Measurements from ENCODE around the gene OR2M3. TPM values are rescaled to one million over a fixed set of nuclear protein-coding genes. Genes with fewer than 3 reads are reported as not detected.
A peak's percentile ranks its signal among the peaks of the same experiment; 100 is the strongest.
"Not testable (repeated sequence)": the region's sequence is repeated elsewhere in the genome, so short reads cannot be mapped to it uniquely, and the experiment has no call there.

Gene OR2M3
- total and polyA plus RNA-seq, 5 experiments from 2014 or later: not detected

DNA sequence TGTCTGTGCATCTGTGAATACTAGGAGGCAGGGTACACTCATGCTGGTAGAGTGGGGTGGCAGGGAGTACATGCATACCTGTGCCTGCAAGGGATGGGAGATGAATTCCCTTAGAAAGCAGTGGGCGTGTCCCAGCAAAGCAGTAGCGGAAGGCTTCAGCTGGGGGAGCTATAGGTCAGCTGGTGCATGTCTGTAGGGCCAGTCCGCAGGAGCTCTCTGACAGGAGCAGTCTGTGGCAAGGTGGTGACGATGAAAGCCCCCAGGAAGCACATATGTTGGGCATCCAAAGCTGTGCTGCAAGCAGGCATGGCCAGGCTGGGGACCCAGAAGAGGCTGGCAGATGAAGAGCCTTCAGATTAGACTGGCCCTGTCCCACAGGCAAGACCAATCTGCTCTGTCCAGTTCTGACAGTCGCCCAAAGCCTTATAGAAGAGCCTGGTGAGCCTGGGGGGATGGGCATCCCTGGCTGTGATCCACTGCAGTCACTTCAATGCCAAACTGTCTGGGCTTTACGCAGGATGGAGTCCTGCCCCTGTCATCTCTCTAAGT, 32.4 kb downstream of the OR2M3 start:
- Mint-ChIP-seq H3K4me1 (no peaks in the 10 kb centered on the region), H3K27ac (no peak overlapping the region), H3K27me3 (peaks cover 2 to 24% (median 10%) of the 10 kb centered on the region in 5 donors), H3K9me3 (peaks cover 0 to 24% (median 10%) of the 10 kb centered on the region in 9 donors), H3K36me3 (peaks cover 0 to 7% (median 3%) of the 10 kb centered on the region in 3 donors), H3K4me3 (no peak overlapping the region)
- DNase-seq: no peak
- POLR2A ChIA-PET: no interaction called here
- no peak for ATAC-seq

DNA sequence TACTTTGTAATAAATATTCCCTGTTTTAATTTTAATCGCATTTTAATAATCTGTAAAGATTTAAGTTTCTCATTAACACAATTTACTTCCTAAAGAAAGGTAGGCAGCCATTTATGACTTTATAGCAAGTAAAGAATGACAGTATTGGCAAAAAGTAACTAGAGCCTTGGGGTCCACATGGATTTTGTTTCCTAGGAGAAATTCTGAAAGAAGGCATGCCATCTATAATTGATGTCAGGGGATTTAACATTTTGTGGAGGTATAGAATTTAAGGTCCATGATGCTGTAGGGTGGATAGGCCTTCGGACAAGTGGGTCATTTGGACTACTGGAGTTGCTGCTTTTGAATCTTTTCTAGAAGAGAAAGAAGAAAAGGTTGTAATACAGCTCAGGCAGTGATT, 34.1 kb downstream of the OR2M3 start, which contains the start of gene OR2M4:
OR2M4 (plus strand) TSS at position 301 of the 400 bp plus-strand sequence. CDS start 7,512 bp downstream, outside the sequence.
- Mint-ChIP-seq H3K4me3 (no peak within 1 kb of the TSS), H3K27me3 (peaks cover 0 to 29% (median 13%) of the 10 kb centered on the region in 5 donors)
- no peak for DNase-seq

DNA sequence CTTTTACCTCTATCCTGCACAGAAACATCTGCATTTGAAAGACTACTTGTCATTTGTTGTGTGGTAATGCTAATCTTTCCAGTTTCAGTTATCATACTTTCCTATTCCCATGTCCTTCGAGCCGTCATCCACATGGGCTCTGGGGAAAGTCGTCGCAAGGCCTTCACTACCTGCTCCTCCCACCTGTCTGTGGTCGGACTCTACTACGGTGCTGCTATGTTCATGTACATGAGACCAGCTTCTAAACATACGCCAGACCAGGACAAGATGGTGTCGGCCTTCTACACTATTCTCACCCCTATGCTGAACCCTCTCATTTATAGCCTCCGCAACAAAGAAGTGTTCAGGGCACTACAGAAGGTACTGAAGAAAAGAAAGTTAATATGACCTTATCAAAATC, 42.4 kb downstream of the OR2M3 start:
- peaks cover 0 to 6% (median 0%) of the 10 kb centered on the region in 9 donors for H3K9me3 Mint-ChIP-seq
- no peak for ATAC-seq
- POLR2A ChIA-PET: no interaction called here
- no peak for DNase-seq
- H3K4me1 Mint-ChIP-seq: peaks cover 2 to 6% (median 3%) of the 10 kb centered on the region in 4 donors
- H3K36me3 Mint-ChIP-seq: no peaks in the 10 kb centered on the region
- H3K4me3 Mint-ChIP-seq: no peak overlapping the region
- H3K27ac Mint-ChIP-seq: no peak overlapping the region
- peaks cover 8 to 25% (median 15%) of the 10 kb centered on the region in 5 donors for H3K27me3 Mint-ChIP-seq

More for the DNA sequence above, 34.1 kb downstream of the OR2M3 start, which contains the start of gene OR2M4:
- Mint-ChIP-seq H3K27ac (no peak within 1 kb of the TSS), H3K36me3 (peaks cover 0 to 7% (median 3%) of the 10 kb centered on the region in 3 donors), H3K4me1 (no peaks in the 10 kb centered on the region), H3K9me3 (peaks cover 0 to 24% (median 12%) of the 10 kb centered on the region in 9 donors)
- POLR2A ChIA-PET: no interaction called here
- no peak for ATAC-seq

DNA sequence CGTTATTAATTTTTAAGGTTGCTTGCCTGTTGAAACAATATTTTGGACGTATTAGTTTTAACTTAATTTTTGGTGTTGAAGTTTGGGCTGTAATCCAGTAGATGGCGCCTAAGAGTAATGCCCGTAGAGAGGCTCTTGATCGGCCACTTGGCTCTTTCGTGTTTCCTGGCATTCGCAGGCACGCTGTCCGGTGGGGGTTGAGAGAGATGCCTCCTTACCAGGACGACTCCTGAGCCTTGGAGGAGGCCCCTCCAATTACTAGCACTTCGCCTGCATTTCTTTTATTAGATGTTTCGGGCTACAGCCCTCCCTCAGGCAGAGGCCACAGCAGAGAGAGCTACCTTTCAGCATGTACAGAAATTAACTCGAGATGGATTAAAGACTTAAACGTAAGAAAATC, 46.1 kb downstream of the OR2M3 start:
- H3K36me3 Mint-ChIP-seq: no peaks in the 10 kb centered on the region
- H3K27ac Mint-ChIP-seq: no peak overlapping the region
- POLR2A ChIA-PET: no interaction called here
- H3K9me3 Mint-ChIP-seq: no peaks in the 10 kb centered on the region
- peak overlapping the region in 4 of 10 donors; percentile 41 to 67 (median 52) for H3K4me3 Mint-ChIP-seq
- DNase-seq: peak in 6 of 10 donors; percentile 6 to 62 (median 30)
- peak in 1 of 2 donors; percentile 39 for ATAC-seq
- peaks cover 12 to 47% (median 14%) of the 10 kb centered on the region in 5 donors for H3K27me3 Mint-ChIP-seq
- peaks cover 2 to 6% (median 3%) of the 10 kb centered on the region in 4 donors for H3K4me1 Mint-ChIP-seq

DNA sequence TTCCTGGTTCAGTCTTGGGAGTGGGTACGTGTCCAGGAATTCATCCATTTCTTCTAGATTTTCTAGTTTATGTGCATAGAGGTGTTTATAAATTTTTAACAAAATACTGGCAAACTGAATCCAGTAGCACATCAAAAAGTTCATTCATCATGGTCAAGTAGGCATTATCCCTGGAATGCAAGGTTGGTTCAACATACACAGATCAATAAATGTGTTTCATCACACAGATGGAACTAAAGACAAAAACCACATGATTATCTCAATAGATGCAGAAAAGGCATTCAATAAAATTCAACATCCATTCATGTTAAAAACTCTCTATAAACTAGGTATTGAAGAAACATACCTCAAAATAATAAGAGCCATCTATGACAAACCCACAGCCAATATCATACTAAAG, 62.2 kb downstream of the OR2M3 start:
- H3K36me3 Mint-ChIP-seq, H3K4me1 Mint-ChIP-seq, H3K4me3 Mint-ChIP-seq, H3K27ac Mint-ChIP-seq, POLR2A ChIA-PET, H3K27me3 Mint-ChIP-seq, ATAC-seq, DNase-seq: not testable (repeated sequence)
- H3K9me3 Mint-ChIP-seq: peaks cover 6 to 31% (median 19%) of the 10 kb centered on the region in 9 donors

Other genes starting within 250 kb of the OR2M3 start
- gene OR2L8, start 248.4 kb upstream of the OR2M3 start, total RNA-seq: under 1 TPM in 1 of 2 experiments, not detected in 1; 0.49 TPM
- gene OR2L8, start 248.4 kb upstream of the OR2M3 start, polyA plus RNA-seq: under 1 TPM in 1 of 3 donors, not detected in 2; 0.43 TPM
- gene OR2AK2, start 232.0 kb upstream of the OR2M3 start, total RNA-seq: not detected
- not detected for gene OR2AK2, start 232.0 kb upstream of the OR2M3 start, polyA plus RNA-seq
- gene OR2L5, start 183.6 kb upstream of the OR2M3 start, total RNA-seq: under 1 TPM; 0.19 to 0.23 TPM
- gene OR2L5, start 183.6 kb upstream of the OR2M3 start, polyA plus RNA-seq: not detected
- gene OR2L2, start 167.2 kb upstream of the OR2M3 start, total RNA-seq: under 1 TPM; 0.30 to 0.42 TPM
- under 1 TPM in 1 of 3 donors, not detected in 2; 0.62 TPM for gene OR2L2, start 167.2 kb upstream of the OR2M3 start, polyA plus RNA-seq
- under 1 TPM in 1 of 2 experiments, not detected in 1; 0.27 TPM for gene OR2L3, start 150.4 kb upstream of the OR2M3 start, total RNA-seq
- not detected for gene OR2L3, start 150.4 kb upstream of the OR2M3 start, polyA plus RNA-seq
- not detected for gene OR2L13, start 102.1 kb upstream of the OR2M3 start, total RNA-seq
- under 1 TPM in 1 of 3 donors, not detected in 2; 0.32 TPM for gene OR2L13, start 102.1 kb upstream of the OR2M3 start, polyA plus RNA-seq
- not detected for gene OR2M5, start 52.1 kb upstream of the OR2M3 start, total RNA-seq
- gene OR2M5, start 52.1 kb upstream of the OR2M3 start, polyA plus RNA-seq: not detected
- not detected for gene OR2M2, start 22.4 kb upstream of the OR2M3 start, total RNA-seq
- not detected for gene OR2M2, start 22.4 kb upstream of the OR2M3 start, polyA plus RNA-seq
- not detected for gene OR2M4, start 34.2 kb downstream of the OR2M3 start, total RNA-seq
- not detected for gene OR2M4, start 34.2 kb downstream of the OR2M3 start, polyA plus RNA-seq
- not detected for gene OR2T33, start 80.7 kb downstream of the OR2M3 start, total RNA-seq
- not detected for gene OR2T33, start 80.7 kb downstream of the OR2M3 start, polyA plus RNA-seq
- not detected for gene OR2T12, start 106.2 kb downstream of the OR2M3 start, total RNA-seq
- gene OR2T12, start 106.2 kb downstream of the OR2M3 start, polyA plus RNA-seq: not detected
- gene OR2M7, start 127.3 kb downstream of the OR2M3 start, total RNA-seq: not detected
- not detected for gene OR2M7, start 127.3 kb downstream of the OR2M3 start, polyA plus RNA-seq
- not detected for gene OR14C36, start 151.5 kb downstream of the OR2M3 start, total RNA-seq
- not detected for gene OR14C36, start 151.5 kb downstream of the OR2M3 start, polyA plus RNA-seq
- gene OR2T4, start 164.4 kb downstream of the OR2M3 start, total RNA-seq: not detected
- not detected for gene OR2T4, start 164.4 kb downstream of the OR2M3 start, polyA plus RNA-seq
- gene OR2T6, start 178.5 kb downstream of the OR2M3 start, total RNA-seq: not detected
- not detected for gene OR2T6, start 178.5 kb downstream of the OR2M3 start, polyA plus RNA-seq
- gene OR2T1, start 205.8 kb downstream of the OR2M3 start, total RNA-seq: not detected
- not detected for gene OR2T1, start 205.8 kb downstream of the OR2M3 start, polyA plus RNA-seq
- not detected for gene OR2T2, start 248.4 kb downstream of the OR2M3 start, total RNA-seq
- gene OR2T2, start 248.4 kb downstream of the OR2M3 start, polyA plus RNA-seq: not detected

Measured in naive thymus-derived CD8-positive, alpha-beta T cell (primary cell).